Heart left ventricle (tissue), 16 donors: ENCODE data around the gene NAGS. TPM values are rescaled to one million over a fixed set of nuclear protein-coding genes. Genes with fewer than 3 reads are reported as not detected.

Experiments used
- ATAC-seq, 4 donors: fragments of 200-7000 bp; cut with Tn5 transposase; one replicate each; pipeline ENCODE4 v1.9.1; 2020 to 2022; ENCODE audit warnings: moderate library complexity in 4 of 4, mild to moderate bottlenecking in 3 of 4, moderate number of reproducible peaks in 1 of 4
- DNase-seq, 5 donors: peaks; one replicate each; pipeline ENCODE4 v3.0.0-alpha.2; 2020
- H3K27ac ChIP-seq, 12 donors: fragments of 200-600 bp; sonication (generic) in 4 of 12; one replicate each; pipeline versions ENCODE4 v1.5.0 to v1.8.0; 2016 to 2022; ENCODE audit warnings: mild to moderate bottlenecking in 2 of 12
- H3K27me3 ChIP-seq, 9 donors: fragments of 200-600 bp; sonication (generic) in 2 of 9; one replicate each; pipeline versions ENCODE4 v1.5.1 to v1.8.0; 2016 to 2022; ENCODE audit warnings: mild to moderate bottlenecking in 3 of 9
- H3K36me3 ChIP-seq, 9 donors: fragments of 200-600 bp; sonication (generic) in 2 of 9; one replicate each; pipeline versions ENCODE4 v1.5.0 to v1.8.0; 2018 to 2022; ENCODE audit warnings: mild to moderate bottlenecking in 2 of 9
- H3K4me1 ChIP-seq, 12 donors: fragments of 200-600 bp; sonication (generic) in 4 of 12; one replicate each; pipeline versions ENCODE4 v1.5.0 to v1.8.0; 2016 to 2022; ENCODE audit warnings: mild to moderate bottlenecking in 3 of 12
- H3K4me3 ChIP-seq, 12 donors: fragments of 200-600 bp; sonication (generic) in 4 of 12; one replicate each; pipeline versions ENCODE4 v1.5.0 to v1.8.0; 2017 to 2022; ENCODE audit warnings: mild to moderate bottlenecking in 9 of 12, moderate library complexity in 4 of 12
- H3K9me3 ChIP-seq, 12 donors: fragments of 200-600 bp; sonication (generic) in 4 of 12; one replicate each; pipeline versions ENCODE4 v1.5.0 to v1.8.0; 2016 to 2022; ENCODE audit warnings: mild to moderate bottlenecking in 1 of 12
- CTCF ChIP-seq, 12 donors: fragments of 200-600 bp; sonication (generic) in 4 of 12; IDR thresholded peaks; one replicate each; pipeline versions ENCODE4 v1.5.0 to v1.8.0; 2018 to 2022; ENCODE audit warnings: antibody characterized with exemption in 12 of 12, mild to moderate bottlenecking in 5 of 12
- POLR2A ChIP-seq, 2 donors: fragments of 450-650 bp; IDR thresholded peaks; one replicate each; pipeline ENCODE4 v1.6.1; 2017; ENCODE audit warnings: antibody characterized with exemption in 2 of 2, mild to moderate bottlenecking in 2 of 2, moderate library complexity in 2 of 2
- WGBS, 4 donors: extraction: QIAGEN DNeasy Blood & Tissue Kit in 2 of 4; methylation state at CpG; one replicate each; pipeline versions ENCODE4 v1.1.5 to v1.1.7; 2013 to 2018; 5-methylcytosine and 5-hydroxymethylcytosine counted together
- intact Hi-C, 10 donors: fragments of 100-400 bp; cut with DNase I; formaldehyde crosslinking; loops; one replicate each; pipeline versions ENCODE4 v1.11.1 to v1.14.2; 2022
- polyA plus RNA-seq, 2 donors: library from polyadenylated mRNA; stranded (reverse); fragments of 200-250 nt; gene quantifications; one replicate each; pipeline ENCODE4 v1.2.3, GENCODE V29; 2013
- total RNA-seq, 9 donors: library from RNA; depleted of rRNA in 2 of 9; stranded (reverse); fragments of >200 nt in 2 of 9; fragmentation: NEBNext Ultra II Directional in 3 of 9; extraction: Animal tissue kit (Norgen Biotek cat#: 25700) in 3 of 9; gene quantifications; one replicate each; pipeline versions ENCODE4 v1.1.0 to v1.2.4, GENCODE V29; 2016 to 2023
- donor health status: ischemic (EF 13 %, LVEDD 7.1; RV severe dilation, severe dysfunction).
- donor health status: healthy with polysubstance abuse.
- donor health status: DM: no; HTN: yes; CAD: no.
- donor health status: DM: no; HTN: no; CAD: no.
- donor health status: ischemic (EF 25% LVEDD 6.9; RV normal size, moderate dysfunction).
- donor health status: ischemic (EF 25% LVEDD 5.7; RV mildly dilated, moderate dysfunction).
- donor health status: healthy.
- donor health status: DM: yes; HTN: yes; CAD: no.
- donor health status: ischemic (EF 35%, LVEDD 5.7; RV mildly dilated, moderate dysfunction).
- donor health status: nonischemic (EF 11% LVEDD 7.7; RV severe dilation, severe dysfunction).
- donor health status: DM: yes; HTN: yes; CAD: no.
- donor health status: PGD.
- donor health status: ischemic (EF 29% LVEDD 5.4; RV normal size, mild dysfunction).
- donor health status: nonischemic (EF 23%, LVEDD 6.1; RV moderate dilation, normal function).

The NAGS gene
- total and polyA plus RNA-seq, 11 donors: 0.20 to 1.2 (median 0.57) TPM

- 60 to 78% (median 65%) methylated on average over 3 to 9 of the region's 9 CpGs for WGBS, 4 donors
Measured at GRCh38 chr17:44002141-44002848, 2.1 kb upstream of the NAGS start.

DNA sequence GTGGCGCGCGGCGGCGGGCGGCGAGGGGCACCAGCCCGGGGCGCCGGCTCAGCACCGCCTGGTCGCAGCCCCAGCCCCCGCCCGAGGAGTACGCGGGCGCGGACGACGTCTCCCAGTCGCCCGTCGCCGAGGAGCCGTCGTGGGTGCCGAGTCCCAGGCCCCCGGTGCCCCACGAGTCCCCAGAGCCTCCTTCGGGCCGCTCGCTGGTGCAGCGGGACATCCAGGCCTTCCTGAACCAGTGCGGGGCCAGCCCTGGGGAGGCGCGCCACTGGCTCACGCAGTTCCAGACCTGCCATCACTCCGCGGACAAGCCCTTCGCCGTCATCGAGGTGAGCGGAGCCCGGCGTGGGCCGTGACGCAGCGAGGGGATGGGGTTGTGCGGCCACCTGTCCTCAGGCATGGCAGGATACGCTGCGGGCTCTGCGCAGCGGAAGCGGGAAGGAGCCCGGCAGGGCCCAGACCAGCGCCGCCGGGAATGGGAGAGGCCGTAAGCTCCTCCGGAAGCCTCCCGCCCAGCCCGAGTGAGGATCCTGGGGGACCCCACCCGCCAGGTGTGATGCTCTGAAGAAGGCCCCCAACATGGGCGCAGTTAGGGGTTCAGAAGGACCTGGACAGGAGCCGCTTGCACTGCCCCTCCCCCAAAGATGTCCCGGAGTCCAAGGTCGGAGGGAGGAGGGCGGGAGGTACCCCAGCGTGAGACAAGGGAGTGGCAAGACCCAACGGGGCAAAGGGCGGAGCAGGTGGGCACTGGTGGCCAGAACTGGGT, 522 bp downstream of the NAGS start:
- peak overlapping the region in 10 of 12 donors; percentile 52 to 79 (median 68) for H3K4me3 ChIP-seq
- no peaks in the 10 kb centered on the region for H3K9me3 ChIP-seq
- peaks cover 0 to 6% (median 0%) of the 10 kb centered on the region in 9 donors for H3K36me3 ChIP-seq
- WGBS, 4 donors: 2 to 5% (median 4%) methylated on average over 38 to 71 of the region's 71 CpGs
- no peak for ATAC-seq
- peaks cover 6 to 41% (median 33%) of the 10 kb centered on the region in 12 donors for H3K4me1 ChIP-seq
- peaks cover 13 to 30% (median 22%) of the 10 kb centered on the region in 9 donors for H3K27me3 ChIP-seq
- TF ChIP-seq CTCF (IDR thresholded peaks at IDR 0.05) (no peak), POLR2A (IDR thresholded peaks at IDR 0.05) (peak in 1 of 2 donors; percentile 8)
- H3K27ac ChIP-seq: no peak overlapping the region
- peak in 1 of 5 donors; percentile 70 for DNase-seq
- intact Hi-C loops: loop anchor here in 4 of 10 donors (5.0 to 10.0 kb wide), 3 partner anchors 37 to 120 kb away; no protein-coding TSS in a partner anchor

More at GRCh38 chr17:44002141-44002848, 2.1 kb upstream of the NAGS start:
- Histone ChIP-seq H3K27ac (no peak overlapping the region), H3K36me3 (no peaks in the 10 kb centered on the region), H3K4me1 (peaks cover 6 to 31% (median 23%) of the 10 kb centered on the region in 12 donors), H3K9me3 (no peaks in the 10 kb centered on the region), H3K4me3 (no peak overlapping the region), H3K27me3 (peaks cover 13 to 30% (median 22%) of the 10 kb centered on the region in 9 donors)
- ATAC-seq (no peak), DNase-seq (no peak)
- intact Hi-C loops: loop anchor here in 2 of 10 donors (10.0 kb wide), 2 partner anchors 113 to 117 kb away; no protein-coding TSS in a partner anchor
- TF ChIP-seq CTCF (IDR thresholded peaks at IDR 0.05): no peak
- no peak for TF ChIP-seq POLR2A (IDR thresholded peaks at IDR 0.05)

GRCh38 chr17:44005527-44006271, 1.3 kb downstream of the NAGS start:
- H3K36me3 ChIP-seq: peaks cover 0 to 12% (median 0%) of the 10 kb centered on the region in 9 donors
- H3K27me3 ChIP-seq: peaks cover 13 to 30% (median 22%) of the 10 kb centered on the region in 9 donors
- 1 to 9% (median 5%) methylated on average over 28 to 59 of the region's 59 CpGs for WGBS, 4 donors
- ATAC-seq: peak in 3 of 4 donors; percentile 4 to 10 (median 7)
- TF ChIP-seq CTCF (IDR thresholded peaks at IDR 0.05) (peak in 4 of 12 donors; percentile 8 to 32 (median 16)), POLR2A (IDR thresholded peaks at IDR 0.05) (no peak)
- H3K4me3 ChIP-seq: peak overlapping the region; percentile 44 to 79 (median 67)
- DNase-seq: peak in 2 of 5 donors; percentile 16 to 72
- H3K9me3 ChIP-seq: no peaks in the 10 kb centered on the region
- peaks cover 6 to 42% (median 33%) of the 10 kb centered on the region in 12 donors for H3K4me1 ChIP-seq
- H3K27ac ChIP-seq: peak overlapping the region in 1 of 12 donors; percentile 38
- intact Hi-C loops: loop anchor here in 5 of 10 donors (2.0 to 10.0 kb wide), 4 partner anchors 37 to 163 kb away; no protein-coding TSS in a partner anchor
